GM19351 (cell line): Measurements from ENCODE around the gene KIAA0930.
A peak's percentile ranks its signal among the peaks of the same experiment; 100 is the strongest.

ENCODE experiments used
- ATAC-seq: cut with Tn5 transposase; IDR thresholded peaks from one replicate; pipeline ENCODE4 v1.9.1; 2021; ENCODE audit warnings: mild to moderate bottlenecking, moderate library complexity; ENCODE audit not compliant: unreplicated experiment

KIAA0930 gene

DNA sequence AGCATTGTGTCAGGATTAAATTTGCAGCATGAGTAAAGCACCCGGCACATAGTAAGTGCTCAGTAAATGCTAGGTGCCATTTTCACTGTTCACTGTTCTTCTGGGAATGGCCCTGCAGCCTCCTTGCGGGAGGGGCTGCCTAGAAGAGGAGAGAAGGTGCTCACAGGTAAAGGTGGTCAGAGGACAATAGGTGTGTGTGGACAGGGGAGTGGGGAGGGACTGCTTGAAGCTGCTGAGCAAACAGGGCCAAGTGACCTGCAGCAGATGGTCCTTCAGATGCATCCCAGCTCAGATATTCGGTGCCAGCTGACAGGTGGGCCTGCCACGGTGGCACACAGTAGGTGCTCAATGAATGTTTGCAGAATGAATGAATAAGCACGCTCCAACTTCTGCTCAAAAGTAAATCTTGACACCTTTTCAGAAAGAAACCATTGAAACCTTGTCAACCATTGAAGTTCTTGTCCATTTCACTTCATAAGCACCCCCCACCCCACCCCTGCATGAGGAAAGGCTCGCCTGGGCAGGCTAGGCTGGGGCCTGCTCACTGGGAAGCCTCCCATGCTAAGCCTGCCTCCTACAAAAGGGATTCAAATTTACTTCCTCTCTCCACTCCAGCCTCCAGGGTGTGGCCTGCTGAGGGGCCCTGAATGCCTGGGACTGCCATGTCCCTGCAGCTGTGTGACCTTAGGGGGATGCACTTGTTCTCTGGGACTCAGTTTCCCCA lies 1.6 kb downstream of the KIAA0930 start:
- no peak for ATAC-seq

DNA sequence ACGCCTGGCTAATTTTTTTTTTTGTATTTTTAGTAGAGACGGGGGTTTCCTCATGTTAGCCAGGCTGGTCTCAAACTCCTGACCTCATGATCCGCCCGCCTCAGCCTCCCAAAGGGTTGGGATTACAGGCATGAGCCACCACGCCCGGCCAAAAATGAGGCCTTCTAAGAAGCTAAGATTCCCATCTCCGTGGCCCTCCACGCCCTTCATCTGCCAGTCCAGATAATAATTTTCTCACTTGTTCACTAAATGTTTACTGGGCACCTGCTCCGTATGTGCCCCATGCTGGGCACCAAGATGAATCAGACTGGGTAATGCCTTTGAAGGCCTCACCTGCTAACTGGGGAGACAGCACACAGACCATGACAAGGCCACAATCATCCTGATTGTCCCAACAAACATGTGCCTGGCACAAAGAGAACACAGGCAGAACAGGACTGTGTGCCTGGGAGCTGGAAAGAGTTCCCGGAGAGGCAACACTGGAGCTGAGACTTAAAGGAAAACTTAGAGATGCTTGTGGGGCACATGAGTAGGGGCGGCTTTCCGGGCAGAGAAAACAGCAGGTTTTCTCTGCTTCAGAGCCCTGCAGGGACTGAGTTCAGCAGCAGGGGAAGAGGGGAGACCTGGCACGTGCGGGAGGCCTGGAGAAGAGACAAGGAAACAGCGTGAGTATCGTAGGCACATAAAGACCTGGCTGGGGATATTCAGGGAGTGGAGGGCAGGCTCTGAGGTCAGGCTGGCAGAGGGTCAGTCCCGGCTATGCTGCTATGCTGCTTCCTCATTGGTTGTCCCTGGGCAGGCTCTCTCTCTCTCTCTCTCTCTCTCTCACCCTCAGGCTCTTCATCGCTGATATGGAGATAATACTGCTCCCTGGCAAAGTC lies 2.4 kb downstream of the KIAA0930 start:
- no peak for ATAC-seq

DNA sequence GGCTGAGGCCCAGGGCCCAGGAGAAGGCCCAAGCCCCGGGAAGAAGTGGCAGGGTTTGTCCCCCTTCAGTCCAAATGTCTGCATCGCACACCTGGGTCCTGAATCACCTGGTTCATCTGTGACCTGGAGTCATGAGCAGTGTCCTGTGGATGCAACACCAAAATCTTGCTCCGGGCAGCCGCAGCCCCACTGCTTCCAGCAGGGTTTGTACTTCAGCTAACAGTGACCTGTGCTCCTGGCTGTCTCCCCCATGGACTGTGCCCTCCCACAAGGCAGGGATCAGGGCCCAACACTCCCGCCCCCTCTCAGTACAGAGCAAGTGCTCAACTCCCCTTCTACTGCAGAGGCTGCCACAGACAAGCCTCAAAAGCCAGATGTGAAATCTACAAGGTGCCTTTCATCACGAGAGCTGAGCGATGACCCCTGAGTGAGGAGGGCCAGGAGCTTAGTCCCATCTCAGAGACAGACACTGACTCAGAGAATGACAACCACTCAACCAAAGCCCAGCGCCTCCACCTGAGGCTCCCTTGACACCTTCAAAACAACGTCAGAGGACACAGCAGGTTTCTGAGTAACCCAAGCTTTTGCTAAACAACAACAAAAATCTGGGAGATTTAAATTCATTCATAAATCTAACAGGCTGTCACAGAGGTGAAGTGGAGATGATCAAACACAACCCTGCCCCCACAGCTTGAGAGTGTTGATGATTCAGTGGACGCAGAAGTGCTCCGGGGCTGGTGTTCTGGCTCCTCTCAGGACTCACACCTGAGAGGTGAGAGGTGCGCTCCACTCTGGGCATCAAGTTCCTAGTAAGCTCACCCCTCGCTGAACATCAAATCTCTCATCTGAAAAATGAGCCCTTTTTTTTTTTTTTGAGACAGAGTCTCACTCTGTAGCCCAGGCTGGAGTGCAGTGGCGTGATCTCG lies 3.4 kb downstream of the KIAA0930 start:
- no peak for ATAC-seq

DNA sequence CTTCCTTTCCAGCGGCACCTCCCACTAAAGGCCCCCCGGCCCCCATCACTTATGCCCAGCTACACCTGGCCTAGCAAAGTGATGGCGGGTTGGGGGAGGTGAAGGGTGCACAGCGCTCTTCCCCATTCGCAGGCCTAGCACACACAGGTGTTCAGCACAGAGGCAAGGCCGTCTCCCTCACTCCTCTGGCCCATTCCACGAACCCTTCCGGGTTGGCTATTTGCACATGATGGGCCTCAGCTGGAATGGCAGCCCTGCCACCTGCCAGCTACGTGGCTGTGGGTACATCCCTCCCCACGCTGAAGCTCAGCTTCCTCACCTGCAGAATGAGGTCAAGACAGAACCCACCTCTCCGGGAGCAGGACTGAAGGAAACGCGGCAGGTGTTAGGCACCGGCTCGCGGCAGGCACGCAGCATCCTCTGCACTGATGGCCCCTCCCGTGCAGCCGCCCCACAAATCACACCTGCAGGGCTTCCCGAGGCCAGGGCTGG lies 4.8 kb downstream of the KIAA0930 start:
- no peak for ATAC-seq

DNA sequence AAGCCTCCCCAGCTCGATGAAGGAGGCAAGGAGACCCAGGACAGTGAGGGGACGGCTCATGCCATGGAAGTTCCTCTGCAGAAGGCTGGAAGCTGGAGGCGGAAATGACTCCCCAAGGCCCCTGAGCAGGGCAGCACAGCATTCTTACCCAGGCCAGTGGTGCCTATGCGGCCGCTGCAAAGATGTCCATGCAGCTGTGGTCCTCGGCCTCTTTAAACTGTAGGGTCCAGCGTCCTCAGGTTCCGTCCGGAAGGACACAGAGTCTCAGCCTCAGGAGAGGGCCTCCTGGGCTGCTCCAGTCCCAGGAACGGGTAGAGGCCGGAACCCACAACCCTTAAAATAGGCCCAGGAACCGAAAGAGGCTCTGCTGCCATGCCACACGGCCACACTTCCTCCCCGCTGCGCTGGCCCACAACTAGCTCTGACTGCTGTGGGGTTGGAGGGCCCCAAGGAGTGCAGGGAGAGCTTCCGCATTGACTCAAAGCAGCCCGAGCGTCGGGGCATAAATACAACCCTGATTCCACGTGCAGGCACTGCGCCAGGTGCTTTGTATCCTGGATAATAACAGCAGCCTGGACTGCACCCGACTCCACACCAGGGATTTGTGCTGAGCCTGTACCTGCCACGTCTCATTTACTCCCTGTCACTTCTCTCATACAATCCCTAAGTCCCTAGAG lies 5.5 kb downstream of the KIAA0930 start:
- peak; percentile 83 for ATAC-seq

DNA sequence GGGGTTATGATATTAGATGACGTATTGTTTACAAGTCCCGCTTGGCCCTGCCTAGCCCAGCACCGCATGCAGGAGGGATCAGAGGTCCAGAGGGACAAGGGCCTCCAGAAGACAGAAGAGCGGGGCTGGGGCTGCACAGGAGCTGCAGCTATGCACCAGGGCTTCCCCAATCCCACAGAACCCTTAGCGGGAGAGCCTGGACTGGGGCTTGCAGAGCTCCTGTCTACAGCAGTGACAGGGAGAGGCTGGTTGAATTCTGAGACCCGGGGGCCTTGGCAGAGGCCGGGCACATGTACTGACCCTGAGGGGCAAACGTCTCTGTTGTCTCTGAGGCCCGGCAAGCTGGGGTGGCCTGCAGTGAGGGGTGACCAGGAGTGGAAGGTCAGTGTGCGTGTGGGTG lies 6.9 kb downstream of the KIAA0930 start:
- ATAC-seq: no peak

DNA sequence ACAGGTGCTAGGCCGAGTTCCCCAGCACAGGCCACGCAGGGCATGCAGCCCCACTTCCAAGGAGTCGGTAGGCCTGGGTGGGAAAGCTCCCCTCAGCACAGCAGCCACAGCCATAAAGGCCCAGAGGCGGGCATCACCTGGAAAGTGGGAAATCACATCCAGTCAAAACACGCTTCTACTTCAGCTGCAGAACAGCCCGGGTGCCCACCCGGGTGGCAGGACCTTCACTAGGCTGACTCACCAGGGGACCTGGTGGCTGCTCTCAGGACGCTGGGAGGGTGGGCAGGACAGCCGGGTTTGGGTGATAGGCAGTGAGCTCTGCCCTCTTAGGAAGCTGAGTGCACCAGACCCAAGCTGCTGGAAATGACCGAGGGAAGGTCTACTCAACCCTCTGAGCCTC lies 7.3 kb downstream of the KIAA0930 start:
- no peak for ATAC-seq

DNA sequence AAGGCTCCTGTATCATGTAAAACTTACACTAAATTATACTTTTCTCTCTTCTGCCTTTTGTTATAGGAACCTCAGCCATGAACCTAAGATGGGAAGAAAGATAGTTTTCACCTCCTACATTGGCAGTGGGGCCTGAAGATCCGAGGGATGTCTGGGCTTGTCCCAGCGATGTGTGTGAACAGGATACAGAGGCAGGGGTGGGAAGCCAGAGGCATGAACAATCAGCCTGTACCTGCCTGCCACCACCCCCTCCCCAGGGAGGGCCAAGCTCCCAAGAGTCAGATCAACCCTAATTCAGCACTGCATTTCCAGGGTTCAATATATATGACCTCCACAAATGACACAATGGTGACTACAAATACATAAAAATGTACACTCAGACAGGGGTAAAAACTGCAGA lies 9.4 kb downstream of the KIAA0930 start:
- ATAC-seq: no peak

DNA sequence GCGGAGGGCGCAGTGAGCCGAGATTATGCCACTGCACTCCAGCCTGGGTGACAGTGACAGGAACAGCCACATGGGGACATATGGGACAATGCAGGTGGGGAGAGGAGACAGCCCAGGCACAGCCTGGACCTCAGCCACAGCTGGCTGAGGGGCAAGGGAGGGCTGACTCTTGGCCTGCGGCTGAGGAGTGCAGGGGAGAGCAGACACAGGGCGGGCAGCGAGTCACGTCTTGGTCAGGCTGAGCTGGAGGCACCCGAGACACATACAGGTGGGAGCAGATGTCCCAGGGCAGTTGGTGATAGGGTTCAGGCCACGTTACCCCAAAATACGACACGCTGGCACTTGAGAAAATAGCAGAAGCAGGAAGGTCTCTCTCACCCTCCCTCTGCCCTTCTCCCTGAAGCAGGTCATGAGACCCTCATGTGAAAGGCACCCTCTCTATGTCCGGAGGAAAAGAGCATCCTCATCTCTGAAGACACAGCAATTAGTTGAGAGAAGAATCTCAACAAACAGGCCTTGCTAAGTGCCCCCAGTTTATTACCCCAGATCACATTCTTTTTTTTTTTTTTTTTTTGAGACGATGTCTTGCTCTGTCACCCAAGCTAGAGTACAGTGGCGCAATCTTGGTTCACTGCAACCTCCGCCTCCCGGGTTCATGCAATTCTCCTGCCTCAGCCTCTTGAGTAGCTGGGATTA lies 10.5 kb downstream of the KIAA0930 start:
- ATAC-seq: no peak

DNA sequence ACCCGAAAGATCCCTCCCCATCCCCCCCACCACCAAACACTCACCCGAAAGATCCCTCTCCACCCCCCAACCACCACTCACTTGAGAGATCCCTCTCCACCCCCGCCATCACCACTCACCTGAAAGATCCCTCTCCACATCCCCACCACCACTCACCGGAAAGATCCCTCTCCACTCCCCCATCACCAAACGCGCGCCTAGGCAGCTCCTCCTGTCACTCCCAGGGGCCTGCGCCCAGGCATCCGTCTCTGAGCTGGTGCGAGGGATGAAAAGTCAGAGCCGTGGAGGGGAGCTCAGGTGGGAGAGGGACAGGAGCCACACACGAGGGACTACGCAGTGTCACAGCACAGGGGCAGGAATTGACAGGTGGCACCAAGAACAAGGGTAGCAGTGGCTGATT lies 11.5 kb downstream of the KIAA0930 start:
- ATAC-seq: no peak

DNA sequence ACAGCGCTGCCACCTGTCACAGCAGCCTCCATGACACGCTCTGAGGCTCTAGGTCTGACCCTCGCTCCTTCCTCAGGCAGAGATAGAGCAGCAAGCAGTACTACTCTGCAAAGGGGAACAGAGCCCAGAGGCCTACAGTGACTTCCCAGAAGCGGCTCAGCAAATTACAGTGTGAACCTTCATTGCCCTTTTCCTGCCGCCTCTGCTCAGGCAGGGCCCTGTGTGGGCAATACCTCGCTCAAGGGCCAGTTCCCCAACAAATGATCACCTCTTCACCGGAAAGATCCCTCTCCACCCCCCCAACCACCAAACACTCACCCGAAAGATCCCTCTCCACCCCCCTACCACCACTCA lies 12.3 kb downstream of the KIAA0930 start:
- ATAC-seq: no peak

DNA sequence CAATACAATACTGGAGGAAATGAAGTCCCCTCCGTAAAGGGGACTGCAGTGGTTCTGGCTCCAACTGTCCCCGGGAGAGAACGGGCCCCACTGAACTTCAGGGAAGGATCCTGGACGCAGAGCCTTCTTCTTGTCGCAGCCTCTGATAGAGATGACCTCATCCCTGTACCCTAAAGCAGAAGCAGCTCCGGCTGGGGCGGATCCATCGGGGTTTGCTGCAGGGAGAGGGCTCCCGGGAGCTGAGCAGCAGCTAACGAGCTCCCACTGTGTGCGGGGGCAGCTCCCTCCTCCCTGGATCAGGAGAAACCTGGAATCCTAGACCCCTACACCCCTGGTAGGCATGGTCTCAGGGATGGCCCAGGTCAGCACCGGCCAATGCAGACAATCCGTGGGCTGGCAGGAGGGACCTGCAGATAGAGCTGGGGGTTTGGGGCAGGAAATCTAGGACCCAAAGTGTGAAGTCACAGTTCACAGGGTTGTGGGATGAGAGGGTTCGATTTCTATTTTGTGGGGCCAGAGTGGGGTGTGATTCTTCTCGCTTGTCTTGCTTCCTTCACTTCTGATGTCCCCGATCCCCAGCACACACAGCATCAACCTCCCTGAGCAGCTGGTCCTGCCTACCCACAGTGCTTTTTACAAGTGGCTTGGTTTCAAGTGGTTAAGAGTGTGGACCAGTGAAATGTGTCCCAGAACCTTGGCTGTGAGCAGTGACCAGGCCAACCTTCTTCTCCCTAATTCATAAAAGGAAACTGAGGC lies 12.9 kb downstream of the KIAA0930 start:
- no peak for ATAC-seq

DNA sequence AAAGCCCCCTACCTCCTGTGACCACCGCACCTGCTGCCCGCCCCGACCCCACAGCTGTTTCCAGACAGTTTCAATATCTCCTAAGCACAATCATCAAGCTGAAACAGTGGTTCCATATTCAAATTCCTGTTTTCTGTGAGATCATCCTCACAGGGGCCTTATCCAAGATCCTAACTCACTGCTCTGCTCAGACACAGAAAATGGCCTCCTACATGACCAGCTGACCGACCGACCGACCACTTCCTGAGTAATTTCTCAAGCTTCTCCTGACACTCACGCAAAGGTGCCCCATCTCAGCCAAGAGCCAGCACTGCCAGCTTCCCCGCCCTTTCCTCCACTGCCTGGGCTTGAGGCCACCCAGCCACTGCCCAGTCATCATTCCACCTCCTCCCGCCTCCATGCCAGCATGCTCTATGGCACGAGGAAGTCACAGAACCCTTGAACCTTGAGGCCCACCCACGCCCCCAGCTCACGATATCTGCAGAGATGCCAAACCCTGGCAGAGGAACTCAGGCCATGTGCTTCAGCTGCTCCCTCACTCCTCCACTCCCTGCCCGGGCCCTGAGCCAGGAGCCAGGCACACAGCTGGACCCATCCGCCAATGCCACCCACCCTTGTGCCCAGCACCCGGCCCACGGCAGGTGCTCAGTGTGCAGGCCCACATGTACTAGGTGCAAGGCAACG lies 14.0 kb downstream of the KIAA0930 start:
- ATAC-seq: no peak

DNA sequence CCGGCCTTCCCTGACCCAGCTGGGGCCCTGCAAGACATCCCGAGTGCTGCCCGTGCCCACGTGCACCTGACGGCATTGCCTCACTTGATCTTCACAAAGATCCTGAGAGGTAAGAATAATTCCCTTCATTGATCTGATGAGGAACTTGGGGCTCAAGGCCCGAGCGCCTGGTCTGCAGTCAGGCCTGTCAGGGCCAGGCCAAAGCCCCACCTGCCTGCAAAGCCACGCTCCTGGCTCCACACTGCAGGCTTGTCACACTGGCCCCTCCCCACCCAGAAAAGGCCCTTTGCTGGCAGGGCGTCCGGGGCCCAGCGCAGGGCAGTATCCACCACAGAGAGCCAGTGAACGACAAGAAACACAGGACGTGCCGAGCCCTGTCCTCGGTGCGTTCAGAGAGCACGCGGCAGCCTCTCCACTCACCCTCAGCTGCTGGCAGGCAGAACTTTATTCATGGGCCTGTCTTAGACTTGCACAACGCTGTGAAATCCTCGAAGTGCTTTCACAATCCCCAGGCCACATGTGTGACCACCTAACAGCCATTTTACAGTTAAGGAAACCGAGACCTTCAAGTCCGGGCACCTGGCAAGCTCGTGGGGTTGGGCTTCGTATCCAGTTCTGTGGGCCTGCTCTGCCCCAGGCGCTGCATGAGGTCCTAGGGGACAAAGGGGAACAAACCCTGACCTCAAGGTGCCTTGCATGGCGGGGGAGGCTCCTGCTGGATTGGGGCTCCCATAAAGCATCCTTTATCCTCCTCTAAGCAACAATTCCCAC lies 14.8 kb downstream of the KIAA0930 start:
- ATAC-seq: no peak

DNA sequence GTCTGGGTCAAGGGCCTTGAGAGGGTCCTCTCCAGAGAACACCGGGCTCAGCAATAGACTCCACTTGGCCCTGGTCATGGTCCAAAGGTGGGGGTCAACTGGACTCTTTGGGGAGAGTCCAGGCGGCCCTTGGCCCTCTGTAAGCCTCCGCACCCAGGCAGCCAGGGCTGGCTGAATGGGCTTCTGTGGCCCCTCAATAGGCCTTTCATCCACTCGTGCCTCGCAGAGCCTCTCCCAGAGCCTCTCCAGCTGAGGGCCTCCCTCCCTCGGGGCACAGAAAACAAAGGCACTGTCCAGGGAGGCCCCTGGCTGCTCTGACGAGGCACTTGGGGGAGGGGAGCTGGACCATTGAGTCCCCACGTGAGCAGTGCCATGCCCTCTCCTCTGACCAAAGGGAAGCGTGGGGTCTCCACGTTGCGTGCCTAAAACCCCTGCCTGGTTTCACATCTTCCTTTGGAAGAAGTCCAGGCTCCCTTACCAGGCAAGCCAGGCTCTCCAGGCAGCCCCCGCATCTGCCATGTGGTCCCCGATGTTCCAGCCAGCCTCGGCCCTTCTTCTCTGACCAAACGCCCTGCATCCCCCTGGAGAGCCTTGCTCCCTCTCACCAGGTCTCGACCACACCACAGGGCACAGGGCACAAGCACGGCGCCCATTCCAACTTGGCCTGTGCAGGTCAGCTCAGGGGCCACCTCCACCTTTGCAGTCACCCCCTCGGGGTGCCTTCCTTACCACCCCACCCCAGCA lies 15.5 kb downstream of the KIAA0930 start:
- no peak for ATAC-seq

DNA sequence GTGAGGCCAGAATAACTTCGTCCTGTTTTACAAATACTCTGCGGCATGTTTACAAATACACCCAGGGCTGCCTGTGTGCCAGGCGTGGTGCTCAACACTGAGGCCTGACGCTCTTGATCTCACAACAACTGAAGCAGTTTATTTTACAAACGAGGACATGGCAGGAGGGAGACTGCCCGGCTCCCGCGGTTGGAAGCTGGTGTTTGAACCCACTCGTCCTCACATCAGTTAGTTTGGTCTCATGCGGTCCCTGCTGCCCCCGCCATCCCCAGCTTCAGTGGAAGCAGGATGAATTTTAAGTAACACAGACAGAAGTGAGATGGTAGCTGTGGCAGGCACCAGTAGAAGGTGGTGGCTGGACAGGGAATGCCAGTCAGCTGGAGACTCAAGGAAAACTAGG lies 16.4 kb downstream of the KIAA0930 start:
- ATAC-seq: no peak
